Activated naive CD4-positive, alpha-beta T cell treated with anti-CD3 and anti-CD28 coated beads, Interleukin-2, amount 10 ng/mL, durations not matched to agents 7 days and 5 days (primary cell): ENCODE measurements around the gene SPACDR.
"Not testable (repeated sequence)": the region's sequence is repeated elsewhere in the genome, so short reads cannot be mapped to it uniquely, and the experiment has no call there.

Experiments used
- CTCF ChIA-PET: fragments of 350-600 bp; sonication (Branson Sonifier 250); formaldehyde crosslinking; loops from one replicate; lab custom pipeline; 2021; ENCODE audit warnings: antibody characterized with exemption; lab: Charles Lee
- DNase-seq: peaks from one replicate; pipeline ENCODE4 v3.0.0-alpha.2; 2020
- H3K27ac Mint-ChIP-seq: one replicate; pipeline ENCODE4 v1.8.0; 2021; ENCODE audit warnings: mild to moderate bottlenecking, moderate library complexity, mixed read lengths
- H3K27me3 Mint-ChIP-seq: one replicate; pipeline ENCODE4 v1.8.0; 2021; ENCODE audit warnings: mild to moderate bottlenecking, mixed read lengths
- H3K36me3 Mint-ChIP-seq: one replicate; pipeline ENCODE4 v1.8.0; 2021; ENCODE audit warnings: mixed read lengths
- H3K4me1 Mint-ChIP-seq: one replicate; pipeline ENCODE4 v1.8.0; 2021; ENCODE audit warnings: mixed read lengths
- H3K4me3 Mint-ChIP-seq: one replicate; pipeline ENCODE4 v1.8.0; 2021; ENCODE audit warnings: mild to moderate bottlenecking, moderate library complexity, mixed read lengths
- H3K9me3 Mint-ChIP-seq: one replicate; pipeline ENCODE4 v1.8.0; 2021; ENCODE audit warnings: mixed read lengths

The SPACDR gene

GRCh38 chr7:100464210-100464660 is at the start of gene SPACDR:
Gene SPACDR (minus strand): TSS chr7:100464260. CDS start chr7:100464025, 235 bp downstream.
- H3K27ac Mint-ChIP-seq: peak within 1 kb of the TSS; percentile 52
- no peak within 1 kb of the TSS for H3K4me3 Mint-ChIP-seq
- no peak for DNase-seq
- no peaks in the 10 kb centered on the region for H3K9me3 Mint-ChIP-seq
- no peaks in the 10 kb centered on the region for H3K27me3 Mint-ChIP-seq
- CTCF ChIA-PET: interaction anchor here (2.7 kb wide), 1 partner anchor 10 kb away, joined by 9 read pairs; no protein-coding TSS in a partner anchor
- H3K36me3 Mint-ChIP-seq: peaks cover 31% of the 10 kb centered on the region
- H3K4me1 Mint-ChIP-seq: peaks cover 4% of the 10 kb centered on the region

- CTCF ChIA-PET: no interaction called here
- H3K27ac Mint-ChIP-seq: no peak overlapping the region
- no peaks in the 10 kb centered on the region for H3K9me3 Mint-ChIP-seq
- H3K4me1 Mint-ChIP-seq: peaks cover 32% of the 10 kb centered on the region
- peaks cover 20% of the 10 kb centered on the region for H3K27me3 Mint-ChIP-seq
- DNase-seq: no peak
- H3K4me3 Mint-ChIP-seq: no peak overlapping the region
- no peaks in the 10 kb centered on the region for H3K36me3 Mint-ChIP-seq
These were observed 49.3 kb upstream of the SPACDR start for GRCh38 chr7:100513212-100513810.

- DNase-seq: no peak
- peaks cover 12% of the 10 kb centered on the region for H3K4me1 Mint-ChIP-seq
- H3K9me3 Mint-ChIP-seq: no peaks in the 10 kb centered on the region
- H3K27ac Mint-ChIP-seq: no peak overlapping the region
- H3K27me3 Mint-ChIP-seq: peaks cover 35% of the 10 kb centered on the region
- CTCF ChIA-PET: interaction anchor here (1.0 kb wide), 1 partner anchor 102 kb away, joined by 3 read pairs; no protein-coding TSS in a partner anchor
- no peak overlapping the region for H3K4me3 Mint-ChIP-seq
- H3K36me3 Mint-ChIP-seq: no peaks in the 10 kb centered on the region
These were observed 46.6 kb upstream of the SPACDR start for GRCh38 chr7:100510437-100511239.

GRCh38 chr7:100509231-100509630 is 45.2 kb upstream of the SPACDR start:
- H3K36me3 Mint-ChIP-seq: no peaks in the 10 kb centered on the region
- no peak for DNase-seq
- H3K4me1 Mint-ChIP-seq: peaks cover 3% of the 10 kb centered on the region
- peaks cover 36% of the 10 kb centered on the region for H3K27me3 Mint-ChIP-seq
- no peak overlapping the region for H3K4me3 Mint-ChIP-seq
- H3K27ac Mint-ChIP-seq: no peak overlapping the region
- CTCF ChIA-PET: no interaction called here
- no peaks in the 10 kb centered on the region for H3K9me3 Mint-ChIP-seq

GRCh38 chr7:100506356-100506923 is 42.4 kb upstream of the SPACDR start:
- DNase-seq: no peak
- Mint-ChIP-seq H3K4me3 (no peak overlapping the region), H3K9me3 (no peaks in the 10 kb centered on the region), H3K4me1 (no peaks in the 10 kb centered on the region), H3K27ac (no peak overlapping the region), H3K27me3 (peaks cover 41% of the 10 kb centered on the region), H3K36me3 (no peaks in the 10 kb centered on the region)
- CTCF ChIA-PET: no interaction called here

- H3K4me1 Mint-ChIP-seq: no peaks in the 10 kb centered on the region
- H3K36me3 Mint-ChIP-seq: no peaks in the 10 kb centered on the region
- no peak for DNase-seq
- no peak overlapping the region for H3K4me3 Mint-ChIP-seq
- peaks cover 39% of the 10 kb centered on the region for H3K27me3 Mint-ChIP-seq
- no peak overlapping the region for H3K27ac Mint-ChIP-seq
- H3K9me3 Mint-ChIP-seq: no peaks in the 10 kb centered on the region
- CTCF ChIA-PET: no interaction called here
These were observed 41.0 kb upstream of the SPACDR start for GRCh38 chr7:100504887-100505611.

GRCh38 chr7:100504031-100504430 is 40.0 kb upstream of the SPACDR start:
- H3K9me3 Mint-ChIP-seq, CTCF ChIA-PET, H3K4me1 Mint-ChIP-seq, DNase-seq, H3K4me3 Mint-ChIP-seq, H3K27ac Mint-ChIP-seq, H3K36me3 Mint-ChIP-seq: not testable (repeated sequence)
- H3K27me3 Mint-ChIP-seq: peaks cover 34% of the 10 kb centered on the region

- not testable (repeated sequence) for H3K27ac Mint-ChIP-seq, H3K4me3 Mint-ChIP-seq, H3K36me3 Mint-ChIP-seq, H3K4me1 Mint-ChIP-seq, DNase-seq, H3K9me3 Mint-ChIP-seq
- peaks cover 46% of the 10 kb centered on the region for H3K27me3 Mint-ChIP-seq
- CTCF ChIA-PET: interaction anchor here (0.7 to 1.2 kb wide), 3 partner anchors 59 to 101 kb away, joined by 3 read pairs; no protein-coding TSS in a partner anchor
These were observed 36.7 kb upstream of the SPACDR start for GRCh38 chr7:100500743-100501142.

- CTCF ChIA-PET: interaction anchor here (1.9 kb wide), 1 partner anchor 63 kb away, joined by 6 read pairs; no protein-coding TSS in a partner anchor
- Mint-ChIP-seq H3K27me3 (peaks cover 77% of the 10 kb centered on the region), H3K27ac (no peak overlapping the region), H3K9me3 (no peaks in the 10 kb centered on the region), H3K4me1 (peaks cover 18% of the 10 kb centered on the region), H3K36me3 (no peaks in the 10 kb centered on the region), H3K4me3 (no peak overlapping the region)
- no peak for DNase-seq
These were observed 32.4 kb upstream of the SPACDR start for GRCh38 chr7:100496509-100496908.

GRCh38 chr7:100493476-100494264 is 29.6 kb upstream of the SPACDR start:
- peaks cover 82% of the 10 kb centered on the region for H3K27me3 Mint-ChIP-seq
- peaks cover 22% of the 10 kb centered on the region for H3K4me1 Mint-ChIP-seq
- H3K36me3 Mint-ChIP-seq: no peaks in the 10 kb centered on the region
- H3K27ac Mint-ChIP-seq: no peak overlapping the region
- CTCF ChIA-PET: interaction anchor here (0.8 to 3.4 kb wide), 7 partner anchors 11 to 71 kb away, joined by 3 to 12 read pairs (median 4); no protein-coding TSS in a partner anchor
- no peaks in the 10 kb centered on the region for H3K9me3 Mint-ChIP-seq
- DNase-seq: peak; percentile 81
- H3K4me3 Mint-ChIP-seq: peak overlapping the region; percentile 62

- Mint-ChIP-seq H3K9me3 (no peaks in the 10 kb centered on the region), H3K4me1 (peaks cover 22% of the 10 kb centered on the region), H3K36me3 (no peaks in the 10 kb centered on the region), H3K27ac (peak overlapping the region; percentile 16), H3K4me3 (peak overlapping the region; percentile 62), H3K27me3 (peaks cover 74% of the 10 kb centered on the region)
- DNase-seq: no peak
- CTCF ChIA-PET: interaction anchor here (1.2 to 3.4 kb wide), 7 partner anchors 10 to 72 kb away, joined by 3 to 12 read pairs (median 4); no protein-coding TSS in a partner anchor
These were observed 28.8 kb upstream of the SPACDR start for GRCh38 chr7:100492738-100493475.

- peaks cover 22% of the 10 kb centered on the region for H3K4me1 Mint-ChIP-seq
- CTCF ChIA-PET: interaction anchor here (1.3 kb wide), 1 partner anchor 68 kb away, joined by 7 read pairs; no protein-coding TSS in a partner anchor
- no peak for DNase-seq
- H3K9me3 Mint-ChIP-seq: no peaks in the 10 kb centered on the region
- peaks cover 69% of the 10 kb centered on the region for H3K27me3 Mint-ChIP-seq
- no peaks in the 10 kb centered on the region for H3K36me3 Mint-ChIP-seq
- no peak overlapping the region for H3K4me3 Mint-ChIP-seq
- H3K27ac Mint-ChIP-seq: no peak overlapping the region
These were observed 27.1 kb upstream of the SPACDR start for GRCh38 chr7:100491192-100491578.
